Spleen (tissue), 11 donors: Measurements from ENCODE around the gene ATF6. TPM values are rescaled to one million over a fixed set of nuclear protein-coding genes. Genes with fewer than 3 reads are reported as not detected.

Source experiments
- DNase-seq: peaks from one replicate; pipeline ENCODE4 v3.0.0-alpha.2; 2020
- H3K27ac ChIP-seq, 8 donors: fragments of 200-600 bp; sonication (generic) in 7 of 8; 1 replicate in 4 of 8; 2 replicates in 4 of 8; pipeline versions ENCODE4 v1.5.0 to v1.8.0; 2016 to 2021; ENCODE audit warnings: inconsistent platforms in 4 of 8, mild to moderate bottlenecking in 4 of 8, moderate library complexity in 1 of 8
- H3K27me3 ChIP-seq, 7 donors: fragments of 200-600 bp; sonication (generic) in 6 of 7; replicated peaks in 1 of 7; 1 replicate in 4 of 7; 2 replicates in 3 of 7; pipeline versions ENCODE4 v1.5.0 to v1.8.0; 2016 to 2021; ENCODE audit warnings: inconsistent platforms in 3 of 7, mild to moderate bottlenecking in 1 of 7
- H3K36me3 ChIP-seq, 6 donors: fragments of 200-600 bp; sonication (generic) in 5 of 6; 1 replicate in 4 of 6; 2 replicates in 2 of 6; pipeline versions ENCODE4 v1.5.0 to v1.8.0; 2016 to 2021; ENCODE audit warnings: inconsistent platforms in 2 of 6
- H3K4me1 ChIP-seq, 6 donors: fragments of 200-600 bp; sonication (generic) in 5 of 6; 1 replicate in 3 of 6; 2 replicates in 3 of 6; pipeline versions ENCODE4 v1.5.0 to v1.8.0; 2016 to 2021; ENCODE audit warnings: inconsistent platforms in 3 of 6
- H3K4me3 ChIP-seq, 8 donors: fragments of 200-600 bp; sonication (generic) in 7 of 8; 1 replicate in 4 of 8; 2 replicates in 4 of 8; pipeline versions ENCODE4 v1.5.0 to v1.8.0; 2016 to 2021; ENCODE audit warnings: inconsistent platforms in 4 of 8, mild to moderate bottlenecking in 4 of 8, moderate library complexity in 2 of 8
- H3K9me3 ChIP-seq, 8 donors: fragments of 200-600 bp; sonication (generic) in 7 of 8; 1 replicate in 4 of 8; 2 replicates in 4 of 8; pipeline versions ENCODE4 v1.5.0 to v1.8.0; 2016 to 2021; ENCODE audit warnings: inconsistent platforms in 4 of 8
- CTCF ChIP-seq, 11 experiments: fragments of 200-600 bp in 7 of 11; fragments of 450-650 bp in 4 of 11; sonication (generic) in 4 of 11; IDR thresholded peaks in 8 of 11; conservative IDR thresholded peaks in 3 of 11; 1 replicate in 7 of 11; 2 replicates in 4 of 11; pipeline versions ENCODE4 v1.4.0 to v1.8.0; 2016 to 2021; ENCODE audit warnings: antibody characterized with exemption in 11 of 11, inconsistent platforms in 4 of 11, mild to moderate bottlenecking in 1 of 11
- POLR2A ChIP-seq, 3 donors: fragments of 450-650 bp; IDR thresholded peaks; one replicate each; pipeline ENCODE4 v1.5.1; 2017; ENCODE audit warnings: antibody characterized with exemption in 3 of 3, mild to moderate bottlenecking in 1 of 3
- POLR2AphosphoS5 ChIP-seq, 3 donors: sonication (generic); formaldehyde crosslinking; IDR thresholded peaks; one replicate each; pipeline ENCODE4 v1.5.1; 2017; ENCODE audit warnings: antibody characterized with exemption in 3 of 3
- WGBS, 5 donors: extraction: QIAGEN DNeasy Blood & Tissue Kit in 3 of 5; methylation state at CpG; one replicate each; pipeline versions ENCODE4 v1.1.5 to v1.1.7; 2013 to 2018; 5-methylcytosine and 5-hydroxymethylcytosine counted together
- intact Hi-C: fragments of 100-400 bp; cut with DNase I; formaldehyde crosslinking; loops from one replicate; pipeline ENCODE4 v1.15.0; 2023; ENCODE audit warnings: low total_unique reads
- polyA plus RNA-seq, 3 donors: library from polyadenylated mRNA; stranded (reverse); fragments of 200-250 nt; gene quantifications; one replicate each; pipeline ENCODE4 v1.2.1, GENCODE V29; 2013
- total RNA-seq, 7 donors: library from RNA; depleted of rRNA in 3 of 7; stranded (reverse); fragments of >200 nt in 3 of 7; fragmentation: NEBNext Ultra II Directional in 4 of 7; extraction: Animal tissue kit (Norgen Biotek cat#: 25700) in 4 of 7; gene quantifications; one replicate each; pipeline versions ENCODE4 v1.1.0 to v1.2.1, GENCODE V29; 2016 to 2021
- donor health status: healthy with polysubstance abuse.
- donor health status: DM: no; HTN: no; CAD: no; lungs with moderate emphysema.
- donor health status: DM: no; HTN: no; CAD: no.
- donor health status: Bipolar disorder and iron deficiency.
- donor health status: healthy.
- donor health status: DM: no; HTN: no; CAD: no.
- donor health status: DM: yes; HTN: yes; CAD: no.

ATF6 gene
- total and polyA plus RNA-seq, 10 donors, result 2.5 to 46.8 (median 33.0) TPM

- DNase-seq, result no peak
- Histone ChIP-seq H3K4me1 (peaks cover 4 to 53% (median 36%) of the 10 kb centered on the region in 6 donors), H3K4me3 (peak overlapping the region; percentile 68 to 97 (median 80)), H3K27me3 (peaks cover 0 to 47% (median 0%) of the 10 kb centered on the region in 7 donors), H3K9me3 (no peaks in the 10 kb centered on the region), H3K27ac (peak overlapping the region; percentile 49 to 96 (median 86)), H3K36me3 (no peaks in the 10 kb centered on the region)
- WGBS, 5 donors, result 1 to 7% (median 2%) methylated on average over 14 to 38 of the region's 38 CpGs
- intact Hi-C loops, result no loop called here
- no peak for TF ChIP-seq CTCF (IDR thresholded peaks at IDR 0.05 in 8 of 11, conservative IDR thresholded peaks at IDR 0.05 in 3 of 11)
- TF ChIP-seq POLR2A (IDR thresholded peaks at IDR 0.05), result no peak
- TF ChIP-seq POLR2AphosphoS5 (IDR thresholded peaks at IDR 0.05), result no peak
Observed at GRCh38 chr1:161727256-161727924, 38.7 kb upstream of the ATF6 start.

DNA sequence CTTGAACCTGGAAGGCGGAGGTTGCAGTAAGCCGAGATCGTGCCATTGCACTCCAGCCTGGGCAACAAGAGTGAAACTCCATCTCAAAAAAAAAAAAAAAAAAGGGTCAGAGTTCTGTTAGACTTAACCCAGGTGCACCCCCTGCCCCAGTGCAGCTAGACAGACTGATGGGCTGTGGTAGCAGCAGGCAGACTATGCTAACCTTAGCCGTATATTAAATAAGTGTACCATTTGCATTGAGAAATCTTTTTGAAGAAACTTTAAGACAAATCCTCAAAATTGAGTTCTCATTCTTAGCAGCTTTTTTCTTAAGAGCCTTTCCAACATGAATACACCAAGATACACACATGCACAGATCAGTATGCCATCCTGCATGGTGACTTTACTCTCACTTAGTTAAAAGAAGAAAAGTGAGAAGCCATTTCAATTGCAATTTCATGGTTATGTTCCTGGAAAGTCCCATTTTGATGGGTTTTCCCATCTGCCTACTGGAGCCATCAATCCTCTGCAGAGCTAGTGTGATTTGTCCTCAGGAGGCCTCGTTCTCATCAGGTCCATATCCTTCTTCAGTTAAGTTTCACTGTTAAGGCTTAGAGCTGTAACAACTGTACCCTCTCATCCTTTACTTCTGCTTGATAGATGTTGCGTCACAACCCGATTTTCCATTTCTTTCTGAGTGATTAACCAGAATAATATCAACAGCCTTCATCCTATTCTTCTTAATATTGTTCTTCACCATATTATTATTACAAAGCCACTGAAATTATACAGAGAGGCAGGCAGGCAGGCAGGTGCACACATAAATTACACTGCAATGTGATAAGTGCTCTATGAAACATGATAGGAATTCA, 37.5 kb upstream of the ATF6 start:
- H3K27ac ChIP-seq, result peak overlapping the region in 2 of 8 donors; percentile 46 to 91
- peaks cover 0 to 36% (median 0%) of the 10 kb centered on the region in 7 donors for H3K27me3 ChIP-seq
- intact Hi-C loops, result no loop called here
- no peak for TF ChIP-seq CTCF (IDR thresholded peaks at IDR 0.05 in 8 of 11, conservative IDR thresholded peaks at IDR 0.05 in 3 of 11)
- no peak for TF ChIP-seq POLR2AphosphoS5 (IDR thresholded peaks at IDR 0.05)
- no peak for TF ChIP-seq POLR2A (IDR thresholded peaks at IDR 0.05)
- H3K36me3 ChIP-seq, result no peaks in the 10 kb centered on the region
- H3K4me3 ChIP-seq, result no peak overlapping the region
- H3K9me3 ChIP-seq, result no peaks in the 10 kb centered on the region
- 53 to 85% (median 71%) methylated on average over 4 to 7 of the region's 7 CpGs for WGBS, 5 donors
- H3K4me1 ChIP-seq, result peaks cover 4 to 48% (median 36%) of the 10 kb centered on the region in 6 donors
- no peak for DNase-seq

DNA sequence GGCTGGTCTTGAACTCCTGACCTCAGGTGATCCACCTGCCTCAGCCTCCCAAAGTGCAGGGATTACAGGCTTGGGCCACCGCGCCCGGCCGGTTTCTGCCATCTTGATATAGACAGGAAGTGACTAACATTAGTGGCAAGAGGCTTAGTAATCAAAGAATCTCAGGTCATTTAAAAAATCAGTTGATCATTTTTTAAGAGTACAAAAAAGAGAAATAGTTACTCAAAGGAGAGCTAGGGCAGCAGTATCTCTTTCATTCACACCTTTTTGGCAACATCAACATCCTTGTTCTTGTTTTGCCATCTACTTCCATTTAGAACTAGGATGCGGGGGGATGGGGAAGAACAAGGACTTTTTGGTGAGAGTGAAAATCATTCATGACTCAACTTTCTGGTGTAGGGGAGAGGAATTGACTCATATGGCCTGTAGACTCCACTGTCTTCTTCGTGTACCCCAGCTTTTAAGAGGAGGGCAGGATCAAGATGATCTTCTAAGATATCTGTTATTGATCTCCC, 36.0 kb upstream of the ATF6 start:
- WGBS, 5 donors, result 31 to 78% (median 47%) methylated on average over 6 of the region's 6 CpGs
- Histone ChIP-seq H3K27ac (no peak overlapping the region), H3K27me3 (peaks cover 0 to 30% (median 0%) of the 10 kb centered on the region in 7 donors), H3K4me1 (peaks cover 4 to 44% (median 35%) of the 10 kb centered on the region in 6 donors), H3K4me3 (no peak overlapping the region), H3K9me3 (no peaks in the 10 kb centered on the region), H3K36me3 (no peaks in the 10 kb centered on the region)
- no peak for DNase-seq
- intact Hi-C loops, result no loop called here
- TF ChIP-seq POLR2AphosphoS5 (IDR thresholded peaks at IDR 0.05), result no peak
- TF ChIP-seq POLR2A (IDR thresholded peaks at IDR 0.05), result no peak
- TF ChIP-seq CTCF (IDR thresholded peaks at IDR 0.05 in 8 of 11, conservative IDR thresholded peaks at IDR 0.05 in 3 of 11), result no peak

- Histone ChIP-seq H3K27me3 (peaks cover 0 to 18% (median 0%) of the 10 kb centered on the region in 7 donors), H3K27ac (no peak overlapping the region), H3K36me3 (no peaks in the 10 kb centered on the region), H3K9me3 (no peaks in the 10 kb centered on the region), H3K4me1 (peaks cover 4 to 33% (median 24%) of the 10 kb centered on the region in 6 donors), H3K4me3 (no peak overlapping the region)
- TF ChIP-seq POLR2AphosphoS5 (IDR thresholded peaks at IDR 0.05) (no peak), CTCF (IDR thresholded peaks at IDR 0.05 in 8 of 11, conservative IDR thresholded peaks at IDR 0.05 in 3 of 11) (no peak), POLR2A (IDR thresholded peaks at IDR 0.05) (no peak)
- WGBS, 5 donors, result 80 to 90% (median 84%) methylated on average over 6 of the region's 6 CpGs
- intact Hi-C loops, result no loop called here
- no peak for DNase-seq
Observed at GRCh38 chr1:161731241-161731640, 34.9 kb upstream of the ATF6 start.
